GM12878 (cell line): ENCODE measurements around the gene TMEM88. TPM values are rescaled to one million over a fixed set of nuclear protein-coding genes. Genes with fewer than 3 reads are reported as not detected.
A peak's percentile ranks its signal among the peaks of the same experiment; 100 is the strongest.

Experiments used
- BACH1 ChIP-seq: fragments of 450-650 bp; IDR thresholded peaks from 2 replicates; pipeline ENCODE4 v1.6.1; 2017; ENCODE audit warnings: mild to moderate bottlenecking, borderline replicate concordance
- CHD2 ChIP-seq: IDR thresholded peaks from 2 replicates; pipeline ENCODE4 v1.6.1; 2011; ENCODE audit warnings: low read depth, low read length, improper control_type of control experiment, borderline replicate concordance
- CREB1 ChIP-seq: IDR thresholded peaks from 2 replicates; pipeline ENCODE4 v1.6.1; 2012; ENCODE audit warnings: low read depth, mild to moderate bottlenecking, inconsistent platforms
- GABPA ChIP-seq: IDR thresholded peaks from 2 replicates; pipeline ENCODE4 v1.6.1; 2014; ENCODE audit warnings: antibody characterized with exemption, low read depth, mild to moderate bottlenecking, inconsistent platforms
- HDGF ChIP-seq: fragments of 450-650 bp; IDR thresholded peaks from 2 replicates; pipeline ENCODE4 v1.6.1; 2016; ENCODE audit warnings: antibody characterized with exemption
- RUNX3 ChIP-seq: IDR thresholded peaks from 2 replicates; pipeline ENCODE4 v1.6.1; 2012; ENCODE audit warnings: low read length, inconsistent platforms
- polyA plus RNA-seq, 11 experiments: library from polyadenylated mRNA; depleted of rRNA in 4 of 11; unstranded in 6 of 11; stranded (reverse) in 5 of 11; fragments of >200 nt; fragmentation: Nextera tagmentation in 4 of 11; fragmentation: Illumina TruSeq in 1 of 11; extraction: Ambion mirVana in 4 of 11; extraction: Trizol in 1 of 11; gene quantifications; 1 replicate in 1 of 11; 2 replicates in 10 of 11; pipeline versions ENCODE4 v1.2.1 to v1.2.3, GENCODE V29; 2011 to 2016; ENCODE audit warnings: inconsistent platforms in 2 of 11, missing spikeins in 2 of 11, low read depth in 1 of 11
- total RNA-seq, 4 experiments: library from RNA; depleted of rRNA in 3 of 4; stranded (reverse); fragments of >200 nt in 3 of 4; fragmentation: Illumina TruSeq in 1 of 4; extraction: Trizol in 1 of 4; gene quantifications; 2 replicates each; pipeline versions ENCODE4 v1.2.1 to v1.2.3, GENCODE V29; 2013 to 2021
- TF ChIP-seq, protein P1 (sequence below), 3 experiments: IDR thresholded peaks in 2 of 3; conservative IDR thresholded peaks in 1 of 3; 2 replicates each; pipeline ENCODE4 v1.5.1; 2011; ENCODE audit warnings: low read depth in 3 of 3, low read length in 3 of 3, mild to moderate bottlenecking in 3 of 3, control low read depth in 2 of 3, moderate library complexity in 2 of 3, inconsistent platforms in 1 of 3, mixed read lengths in 1 of 3; ENCODE audit not compliant: control insufficient read depth in 2 of 3, insufficient read depth in 1 of 3; ENCODE audit errors: extremely low read depth in 1 of 3
- TF ChIP-seq, protein P2 (sequence below): IDR thresholded peaks from 2 replicates; pipeline ENCODE4 v1.6.1; 2011; ENCODE audit warnings: borderline replicate concordance, low read depth, mild to moderate bottlenecking, moderate library complexity, mixed read lengths, low read length; ENCODE audit not compliant: insufficient read depth; ENCODE audit errors: extremely low read length

The TMEM88 gene
- total and polyA plus RNA-seq, 10 of the 15 experiments (the other 5 are each of a cell fraction or from before 2014, with no cell fraction given) = 0.21 to 2.2 (median 0.62) TPM; not detected in 5

DNA sequence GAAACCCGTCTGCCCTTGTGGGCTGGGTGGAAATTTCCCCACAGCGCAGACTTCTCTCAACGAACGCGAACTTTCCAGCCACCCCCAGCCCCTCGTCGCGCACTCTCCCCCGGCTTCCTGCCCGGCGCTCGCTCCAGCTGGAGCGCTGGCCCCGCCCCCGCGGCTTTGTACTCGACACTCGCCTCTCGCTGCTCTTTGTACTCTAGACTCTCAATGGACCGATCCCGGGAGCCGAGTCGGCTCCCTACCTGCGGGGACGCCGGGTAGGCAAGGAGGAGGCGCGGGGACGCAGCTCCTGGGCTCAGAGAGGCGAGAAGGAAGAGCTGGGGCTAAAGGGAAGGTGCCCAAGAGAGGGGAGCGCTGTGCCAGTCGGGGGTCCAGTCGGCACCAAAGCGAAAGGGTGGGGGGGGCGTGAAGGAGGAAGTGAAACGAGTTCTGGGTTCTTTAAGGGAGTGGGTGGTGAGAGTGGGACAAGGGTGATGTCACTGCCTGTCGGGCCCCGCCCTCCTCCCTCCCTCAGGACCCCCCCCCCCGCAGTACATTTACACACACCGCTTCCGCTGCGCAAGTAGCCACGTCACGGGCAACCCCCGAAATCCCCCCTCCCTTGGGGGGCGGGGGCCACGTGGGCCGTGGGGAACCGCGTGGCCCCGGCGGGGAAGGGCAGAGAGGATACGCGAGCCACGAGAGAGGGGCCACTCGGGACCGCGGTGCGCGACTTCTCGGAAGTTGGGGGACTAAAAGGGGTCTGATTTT lies 11.2 kb upstream of the TMEM88 start (continued):
- TF ChIP-seq CREB1 (no peak), CHD2 (no peak), GABPA (no peak), RUNX3 (no peak), HDGF (peak; percentile 51; the same call in 1 of the 2 replicates), BACH1 (peak; percentile 94)
- TF ChIP-seq, protein P1, sequence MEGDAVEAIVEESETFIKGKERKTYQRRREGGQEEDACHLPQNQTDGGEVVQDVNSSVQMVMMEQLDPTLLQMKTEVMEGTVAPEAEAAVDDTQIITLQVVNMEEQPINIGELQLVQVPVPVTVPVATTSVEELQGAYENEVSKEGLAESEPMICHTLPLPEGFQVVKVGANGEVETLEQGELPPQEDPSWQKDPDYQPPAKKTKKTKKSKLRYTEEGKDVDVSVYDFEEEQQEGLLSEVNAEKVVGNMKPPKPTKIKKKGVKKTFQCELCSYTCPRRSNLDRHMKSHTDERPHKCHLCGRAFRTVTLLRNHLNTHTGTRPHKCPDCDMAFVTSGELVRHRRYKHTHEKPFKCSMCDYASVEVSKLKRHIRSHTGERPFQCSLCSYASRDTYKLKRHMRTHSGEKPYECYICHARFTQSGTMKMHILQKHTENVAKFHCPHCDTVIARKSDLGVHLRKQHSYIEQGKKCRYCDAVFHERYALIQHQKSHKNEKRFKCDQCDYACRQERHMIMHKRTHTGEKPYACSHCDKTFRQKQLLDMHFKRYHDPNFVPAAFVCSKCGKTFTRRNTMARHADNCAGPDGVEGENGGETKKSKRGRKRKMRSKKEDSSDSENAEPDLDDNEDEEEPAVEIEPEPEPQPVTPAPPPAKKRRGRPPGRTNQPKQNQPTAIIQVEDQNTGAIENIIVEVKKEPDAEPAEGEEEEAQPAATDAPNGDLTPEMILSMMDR (IDR thresholded peaks at IDR 0.05 in 2 of 3, conservative IDR thresholded peaks at IDR 0.05 in 1 of 3; ENCODE audit: control insufficient read depth in 2 of 3, extremely low read depth in 1 of 3, insufficient read depth in 1 of 3, low read depth in 3 of 3, low read length in 3 of 3) = no peak
- TF ChIP-seq, protein P2, sequence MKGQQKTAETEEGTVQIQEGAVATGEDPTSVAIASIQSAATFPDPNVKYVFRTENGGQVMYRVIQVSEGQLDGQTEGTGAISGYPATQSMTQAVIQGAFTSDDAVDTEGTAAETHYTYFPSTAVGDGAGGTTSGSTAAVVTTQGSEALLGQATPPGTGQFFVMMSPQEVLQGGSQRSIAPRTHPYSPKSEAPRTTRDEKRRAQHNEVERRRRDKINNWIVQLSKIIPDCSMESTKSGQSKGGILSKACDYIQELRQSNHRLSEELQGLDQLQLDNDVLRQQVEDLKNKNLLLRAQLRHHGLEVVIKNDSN = peak; percentile 87
